Ammon's horn (tissue), 1 donor: ENCODE data around the gene RBL2.
A peak's percentile ranks its signal among the peaks of the same experiment; 100 is the strongest.
"Not testable (repeated sequence)": the region's sequence is repeated elsewhere in the genome, so short reads cannot be mapped to it uniquely, and the experiment has no call there.

ENCODE experiments used
- DNase-seq: peaks from one replicate; pipeline ENCODE4 v3.0.0-alpha.2; 2016; ENCODE audit warnings: low spot score

The RBL2 gene

GRCh38 chr16:53434377-53435065 is at the start of gene RBL2:
TSS of gene RBL2 (plus strand) at chr16:53434471. CDS start at chr16:53434557, 86 bp downstream.
- peak; percentile 85 for DNase-seq

GRCh38 chr16:53384610-53385009 is 49.7 kb upstream of the RBL2 start:
- not testable (repeated sequence) for DNase-seq

GRCh38 chr16:53404959-53405358 is 29.3 kb upstream of the RBL2 start:
- DNase-seq: no peak

- no peak for DNase-seq
These were observed 21.7 kb upstream of the RBL2 start for GRCh38 chr16:53412549-53412948.

- no peak for DNase-seq
These were observed 20.4 kb upstream of the RBL2 start for GRCh38 chr16:53413864-53414263.

GRCh38 chr16:53414381-53414780 is 19.9 kb upstream of the RBL2 start:
- DNase-seq: no peak

- no peak for DNase-seq
These were observed 18.8 kb upstream of the RBL2 start for GRCh38 chr16:53415504-53415903.

GRCh38 chr16:53417011-53417410 is 17.3 kb upstream of the RBL2 start:
- no peak for DNase-seq

- no peak for DNase-seq
These were observed 16.3 kb upstream of the RBL2 start for GRCh38 chr16:53417976-53418375.

GRCh38 chr16:53419383-53419709 is 14.9 kb upstream of the RBL2 start:
- DNase-seq: not testable (repeated sequence)

GRCh38 chr16:53421248-53421647 is 13.0 kb upstream of the RBL2 start:
- DNase-seq: no peak

- not testable (repeated sequence) for DNase-seq
These were observed 10.3 kb upstream of the RBL2 start for GRCh38 chr16:53423968-53424367.

GRCh38 chr16:53428681-53429080 is 5.6 kb upstream of the RBL2 start:
- no peak for DNase-seq

- DNase-seq: no peak
These were observed 4.9 kb upstream of the RBL2 start for GRCh38 chr16:53429221-53429943.

GRCh38 chr16:53430363-53430762 is 3.9 kb upstream of the RBL2 start:
- DNase-seq: no peak

- no peak for DNase-seq
These were observed 762 bp upstream of the RBL2 start for GRCh38 chr16:53433509-53433908.

- no peak for DNase-seq
These were observed 318 bp upstream of the RBL2 start for GRCh38 chr16:53433930-53434376.

GRCh38 chr16:53435066-53435688 is 906 bp downstream of the RBL2 start:
- DNase-seq: peak; percentile 96

GRCh38 chr16:53440125-53440524 is 5.9 kb downstream of the RBL2 start:
- no peak for DNase-seq

GRCh38 chr16:53445534-53445933 is 11.3 kb downstream of the RBL2 start:
- DNase-seq: no peak

GRCh38 chr16:53446090-53446489 is 11.8 kb downstream of the RBL2 start:
- DNase-seq: no peak

- DNase-seq: no peak
These were observed 15.7 kb downstream of the RBL2 start for GRCh38 chr16:53449816-53450517.

- no peak for DNase-seq
These were observed 19.7 kb downstream of the RBL2 start for GRCh38 chr16:53453928-53454327.
